Measurements from ENCODE around the gene UBE4B.

UBE4B gene

GRCh38 chr1:10054465-10054864, 21.7 kb downstream of the UBE4B start:
- H3K4me3 ChIP-seq (ENCODE audit: low read depth, low read length) = no peak overlapping the region
- DNase-seq (ENCODE audit: low read depth) = no peak
- no peak for TF ChIP-seq CTCF (conservative IDR thresholded peaks at IDR 0.05; ENCODE audit: low read depth, low read length)

GRCh38 chr1:10056599-10056987, 23.8 kb downstream of the UBE4B start:
- H3K4me3 ChIP-seq (ENCODE audit: low read depth, low read length) = no peak overlapping the region
- no peak for TF ChIP-seq CTCF (conservative IDR thresholded peaks at IDR 0.05; ENCODE audit: low read depth, low read length)
- no peak for DNase-seq (ENCODE audit: low read depth)

DNA sequence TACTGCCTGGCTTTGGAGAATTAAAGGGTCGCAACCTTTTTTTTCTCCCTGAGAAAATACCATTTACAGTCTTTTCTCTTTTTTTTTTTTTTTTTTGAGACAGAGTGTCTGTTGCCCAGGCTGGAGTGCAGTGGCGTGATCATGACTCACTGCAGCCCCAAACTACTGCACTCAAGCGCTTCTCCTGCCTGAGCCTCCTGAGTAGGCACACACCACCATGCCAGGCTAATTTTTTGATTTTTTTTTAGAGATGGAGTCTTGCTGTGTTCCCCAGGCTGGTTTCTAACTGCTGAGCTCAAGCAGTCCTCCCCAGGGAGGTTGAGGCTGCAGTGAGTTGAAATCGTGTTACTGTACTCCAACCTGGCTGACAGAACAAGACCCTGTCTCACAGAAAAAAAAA, 24.6 kb downstream of the UBE4B start:
- peak; percentile 64 for DNase-seq (ENCODE audit: low read depth)
- TF ChIP-seq CTCF (conservative IDR thresholded peaks at IDR 0.05; ENCODE audit: low read depth, low read length) = no peak

GRCh38 chr1:10057796-10058195, 25.0 kb downstream of the UBE4B start:
- DNase-seq (ENCODE audit: low read depth) = no peak
- H3K4me3 ChIP-seq (ENCODE audit: low read depth, low read length) = no peak overlapping the region
- no peak for TF ChIP-seq CTCF (conservative IDR thresholded peaks at IDR 0.05; ENCODE audit: low read depth, low read length)

More for the DNA sequence above, 24.6 kb downstream of the UBE4B start:
- no peak overlapping the region for H3K4me3 ChIP-seq (ENCODE audit: low read depth, low read length)

GRCh38 chr1:10059342-10059718, 26.6 kb downstream of the UBE4B start:
- no peak overlapping the region for H3K4me3 ChIP-seq (ENCODE audit: low read depth, low read length)
- no peak for TF ChIP-seq CTCF (conservative IDR thresholded peaks at IDR 0.05; ENCODE audit: low read depth, low read length)
- no peak for DNase-seq (ENCODE audit: low read depth)

DNA sequence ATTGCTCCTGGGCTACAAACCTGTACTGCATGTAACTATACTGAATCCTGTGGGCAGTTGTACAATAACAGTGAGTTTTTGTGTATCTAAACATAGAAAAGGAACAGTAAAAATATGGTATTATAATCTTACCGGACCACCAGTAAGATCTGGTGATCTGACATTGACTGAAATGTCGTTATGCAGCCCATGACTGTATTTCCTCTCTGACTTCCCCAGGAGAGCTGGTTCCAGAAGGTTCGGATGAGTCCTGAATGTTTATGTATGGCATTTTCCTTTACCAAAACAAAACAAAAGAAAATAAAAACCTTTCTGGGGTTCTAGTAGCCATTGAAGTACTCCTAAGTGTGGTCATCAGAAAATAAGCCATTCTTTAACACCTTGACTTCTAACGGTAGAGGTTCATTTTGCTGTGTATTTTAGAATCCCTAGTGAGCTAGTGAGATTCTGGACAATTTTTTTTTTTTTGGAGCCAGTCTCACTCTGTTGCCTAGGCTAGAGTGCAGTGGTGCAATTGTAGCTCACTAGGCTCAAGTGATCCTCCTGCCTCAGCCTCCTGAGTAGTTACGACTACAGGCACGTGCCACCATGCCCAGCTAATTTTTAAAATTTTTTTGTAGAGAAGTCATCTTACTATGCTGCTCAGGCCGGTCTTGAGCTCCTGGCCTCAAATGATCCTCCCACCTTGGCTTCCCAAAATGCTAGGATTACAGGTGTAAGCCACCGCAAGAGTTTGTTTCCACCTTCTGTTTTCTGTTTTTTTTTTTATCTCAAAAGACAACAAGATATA, 27.7 kb downstream of the UBE4B start:
- H3K4me3 ChIP-seq (ENCODE audit: low read depth, low read length) = no peak overlapping the region
- no peak for TF ChIP-seq CTCF (conservative IDR thresholded peaks at IDR 0.05; ENCODE audit: low read depth, low read length)
- DNase-seq (ENCODE audit: low read depth) = no peak

DNA sequence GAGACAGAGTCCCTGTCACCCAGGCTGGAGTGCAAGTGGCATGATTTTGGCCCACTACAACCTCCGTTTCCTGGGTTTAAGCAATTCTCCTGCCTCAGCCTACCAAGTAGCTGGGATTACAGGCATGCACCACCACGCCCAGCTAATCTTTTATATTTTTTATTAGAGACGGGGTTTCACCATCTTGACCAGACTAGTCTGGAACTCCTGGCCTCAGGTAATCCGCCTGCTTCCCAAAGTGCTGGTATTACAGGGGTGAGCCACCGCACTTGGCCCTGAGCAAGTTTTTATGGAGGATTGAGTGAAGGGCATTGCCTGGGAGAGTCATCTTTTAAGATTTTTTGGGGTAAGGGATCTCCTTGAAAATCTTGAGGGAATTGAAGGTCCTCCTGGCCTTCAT, 28.5 kb downstream of the UBE4B start:
- no peak for DNase-seq (ENCODE audit: low read depth)
- TF ChIP-seq CTCF (conservative IDR thresholded peaks at IDR 0.05; ENCODE audit: low read depth, low read length) = no peak
- no peak overlapping the region for H3K4me3 ChIP-seq (ENCODE audit: low read depth, low read length)
